T-helper 1 cell treated with Interleukin-12 subunit alpha and Interleukin-12 subunit beta and Interleukin-4 antibody, amounts not matched to agents 30 μg/mL and 1 μg/mL, for 36 hours (primary cell): ENCODE measurements around the gene MRPL36.
"Not testable (repeated sequence)": the region's sequence is repeated elsewhere in the genome, so short reads cannot be mapped to it uniquely, and the experiment has no call there.

ENCODE experiments used
- H3K27ac Mint-ChIP-seq: one replicate; pipeline ENCODE4 v1.8.0; 2021; ENCODE audit warnings: mild to moderate bottlenecking, mixed read lengths
- H3K27me3 Mint-ChIP-seq: one replicate; pipeline ENCODE4 v1.8.0; 2021; ENCODE audit warnings: low read depth, mixed read lengths
- H3K36me3 Mint-ChIP-seq: one replicate; pipeline ENCODE4 v1.8.0; 2021; ENCODE audit warnings: low read depth, mixed read lengths
- H3K4me1 Mint-ChIP-seq: one replicate; pipeline ENCODE4 v1.8.0; 2021; ENCODE audit warnings: low read depth, mixed read lengths
- H3K4me3 Mint-ChIP-seq: one replicate; pipeline ENCODE4 v1.8.0; 2021; ENCODE audit warnings: mild to moderate bottlenecking, moderate library complexity, mixed read lengths
- H3K9me3 Mint-ChIP-seq: one replicate; pipeline ENCODE4 v1.8.0; 2021; ENCODE audit warnings: mixed read lengths

The MRPL36 gene

DNA sequence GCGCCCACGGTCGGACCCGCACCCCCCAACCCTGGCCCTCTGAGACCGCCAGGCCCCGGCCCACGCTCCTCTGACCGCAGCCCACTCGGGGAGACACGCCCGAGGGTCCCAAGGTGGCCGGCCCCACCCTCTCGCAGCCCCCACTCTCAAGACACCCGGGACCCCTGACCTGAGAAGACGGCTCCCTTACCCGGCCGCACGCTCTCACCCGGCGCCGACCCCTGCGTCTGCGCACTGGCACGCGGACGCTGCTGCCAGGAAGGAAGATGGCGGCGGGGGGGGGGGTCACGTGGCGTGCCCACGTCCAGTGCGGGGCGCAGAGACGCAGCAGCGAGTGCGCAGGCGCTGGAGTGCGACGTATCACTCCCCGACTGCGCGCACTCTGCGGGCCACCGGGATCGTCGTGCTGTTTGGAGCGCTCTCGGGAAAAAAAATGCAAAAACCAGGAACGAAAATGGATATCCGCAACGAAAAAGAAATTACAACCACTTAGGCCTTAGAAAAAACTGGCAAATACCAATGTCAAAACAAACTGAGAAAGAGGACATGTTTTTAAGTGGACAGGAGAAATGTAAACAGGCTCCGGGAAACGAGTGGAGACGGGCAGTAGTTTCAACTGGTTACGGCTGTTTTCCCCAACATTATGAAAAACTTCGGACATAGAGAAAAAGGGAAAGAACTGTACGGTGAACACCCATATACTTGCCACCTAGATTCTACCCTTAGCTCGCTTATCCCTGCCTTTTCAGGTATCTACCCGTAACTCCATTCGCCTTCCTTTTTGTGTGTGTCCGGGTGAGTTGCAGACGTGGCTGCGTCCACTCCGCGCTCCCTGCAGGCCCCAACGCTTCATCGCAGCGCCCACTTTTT, at the start of gene MRPL36:
TSS of gene MRPL36 (minus strand) at position 236 of the 870 bp plus-strand sequence. CDS start 902 bp downstream, outside the sequence.
- Mint-ChIP-seq H3K4me3 (peak within 1 kb of the TSS; percentile 98), H3K9me3 (no peaks in the 10 kb centered on the region), H3K27ac (peak within 1 kb of the TSS; percentile 99), H3K27me3 (no peaks in the 10 kb centered on the region), H3K4me1 (peaks cover 37% of the 10 kb centered on the region), H3K36me3 (peaks cover 49% of the 10 kb centered on the region)

DNA sequence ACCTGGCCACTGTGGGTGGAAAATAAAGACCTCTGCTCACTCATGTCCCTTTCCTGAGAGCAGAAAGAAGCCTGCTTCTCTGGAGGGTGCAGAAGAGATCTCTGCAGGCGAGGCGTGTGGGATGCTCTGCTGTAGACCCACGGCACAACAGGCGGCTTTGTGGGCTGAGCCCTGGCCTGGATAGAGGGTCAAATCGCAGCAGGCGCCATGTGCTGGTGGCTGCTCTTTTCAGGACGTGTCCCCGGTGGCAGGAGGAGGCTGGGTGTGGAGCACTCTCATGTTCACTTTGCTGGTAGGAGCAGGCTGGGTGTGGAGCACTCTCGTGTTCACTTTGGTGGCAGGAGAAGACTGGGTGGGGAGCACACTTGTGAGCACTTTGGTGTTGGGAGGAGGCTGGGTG, 48.0 kb upstream of the MRPL36 start:
- H3K27ac Mint-ChIP-seq: no peak overlapping the region
- H3K4me3 Mint-ChIP-seq: no peak overlapping the region
- H3K9me3 Mint-ChIP-seq: no peaks in the 10 kb centered on the region
- no peaks in the 10 kb centered on the region for H3K4me1 Mint-ChIP-seq
- H3K27me3 Mint-ChIP-seq: peaks cover 33% of the 10 kb centered on the region
- H3K36me3 Mint-ChIP-seq: no peaks in the 10 kb centered on the region

DNA sequence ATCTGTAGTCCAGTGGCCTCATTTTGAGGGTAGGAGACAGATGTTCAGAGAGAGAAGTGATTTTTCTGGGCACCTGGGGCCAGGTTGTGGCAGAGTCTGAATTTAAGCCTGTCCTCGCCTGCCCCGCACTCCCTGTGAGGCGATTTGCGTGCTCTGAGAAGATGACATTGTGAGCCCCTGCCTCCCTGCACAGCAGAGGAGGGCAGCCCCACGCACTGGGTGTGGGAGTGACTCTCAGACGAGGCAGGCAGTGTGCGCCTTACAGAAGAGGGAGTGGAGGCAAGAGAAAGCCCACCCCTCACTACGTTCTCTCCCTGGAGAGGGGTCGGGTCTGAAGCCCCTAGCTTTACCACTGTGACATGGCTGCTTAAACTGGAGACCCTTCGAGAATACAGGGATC, 47.4 kb upstream of the MRPL36 start:
- H3K4me1 Mint-ChIP-seq: no peaks in the 10 kb centered on the region
- H3K36me3 Mint-ChIP-seq: no peaks in the 10 kb centered on the region
- H3K27ac Mint-ChIP-seq: no peak overlapping the region
- no peaks in the 10 kb centered on the region for H3K9me3 Mint-ChIP-seq
- no peak overlapping the region for H3K4me3 Mint-ChIP-seq
- H3K27me3 Mint-ChIP-seq: peaks cover 30% of the 10 kb centered on the region

- Mint-ChIP-seq H3K4me1 (no peaks in the 10 kb centered on the region), H3K27ac (no peak overlapping the region), H3K27me3 (peaks cover 26% of the 10 kb centered on the region), H3K9me3 (no peaks in the 10 kb centered on the region), H3K4me3 (no peak overlapping the region), H3K36me3 (no peaks in the 10 kb centered on the region)
These were observed 46.9 kb upstream of the MRPL36 start for GRCh38 chr5:1846583-1846982.

DNA sequence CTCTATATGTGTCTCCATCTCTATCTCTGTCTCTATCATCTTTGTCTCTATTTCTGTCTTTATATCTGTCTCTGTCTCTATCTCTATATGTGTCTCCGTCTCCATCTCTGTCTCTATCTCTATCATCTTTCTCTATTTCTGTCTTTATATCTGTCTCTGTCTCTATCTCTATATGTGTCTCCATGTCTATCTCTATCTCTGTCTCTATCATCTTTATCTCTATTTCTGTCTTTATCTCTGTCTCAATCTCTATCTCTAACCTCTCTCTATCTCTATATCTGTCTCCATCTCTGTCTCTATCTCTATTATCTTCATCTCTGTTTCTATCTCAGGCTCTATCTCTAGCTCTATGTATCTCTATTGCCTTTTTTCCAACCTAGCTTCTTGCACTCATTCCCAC, 46.1 kb upstream of the MRPL36 start:
- Mint-ChIP-seq H3K4me1 (no peaks in the 10 kb centered on the region), H3K4me3 (no peak overlapping the region), H3K36me3 (no peaks in the 10 kb centered on the region), H3K27ac (no peak overlapping the region), H3K27me3 (peaks cover 23% of the 10 kb centered on the region), H3K9me3 (no peaks in the 10 kb centered on the region)

DNA sequence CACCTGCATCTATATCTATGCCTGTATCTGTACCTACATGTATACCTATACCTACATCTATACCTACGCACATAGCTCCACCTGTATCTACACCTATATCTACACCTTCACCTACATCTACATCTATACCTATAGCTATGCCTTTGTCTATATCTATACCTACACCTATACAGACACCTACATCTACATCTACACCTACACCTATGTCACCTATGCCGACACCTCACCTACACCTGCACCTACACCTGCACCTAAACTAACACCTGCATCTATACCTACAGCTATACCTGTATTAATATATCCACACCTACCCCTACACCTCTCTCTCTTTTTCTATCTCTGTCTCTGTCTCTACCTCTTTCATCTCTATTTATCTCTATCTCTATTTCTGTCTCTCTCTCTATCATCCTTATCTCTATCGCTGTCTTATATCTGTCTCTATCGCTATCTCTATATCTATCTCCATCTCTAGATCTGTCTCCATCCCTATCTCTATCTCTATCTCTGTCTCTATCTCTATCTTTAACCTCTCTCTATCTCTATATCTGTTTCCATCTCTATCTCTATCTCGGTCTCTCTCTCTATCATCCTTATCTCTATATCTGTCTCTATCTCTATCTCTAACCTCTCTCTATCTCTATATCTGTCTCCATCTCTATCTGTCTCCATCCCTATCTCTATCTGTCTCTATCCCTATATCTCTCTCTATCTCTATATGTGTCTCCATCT, 45.2 kb upstream of the MRPL36 start:
- Mint-ChIP-seq H3K27ac (no peak overlapping the region), H3K9me3 (no peaks in the 10 kb centered on the region), H3K27me3 (peaks cover 20% of the 10 kb centered on the region), H3K4me3 (no peak overlapping the region), H3K4me1 (no peaks in the 10 kb centered on the region), H3K36me3 (no peaks in the 10 kb centered on the region)

GRCh38 chr5:1843761-1844160, 44.1 kb upstream of the MRPL36 start:
- H3K27ac Mint-ChIP-seq, H3K4me3 Mint-ChIP-seq, H3K9me3 Mint-ChIP-seq, H3K4me1 Mint-ChIP-seq, H3K36me3 Mint-ChIP-seq: not testable (repeated sequence)
- peaks cover 10% of the 10 kb centered on the region for H3K27me3 Mint-ChIP-seq

GRCh38 chr5:1842004-1842819, 42.6 kb upstream of the MRPL36 start:
- no peak overlapping the region for H3K4me3 Mint-ChIP-seq
- no peak overlapping the region for H3K27ac Mint-ChIP-seq
- H3K4me1 Mint-ChIP-seq: no peaks in the 10 kb centered on the region
- H3K9me3 Mint-ChIP-seq: no peaks in the 10 kb centered on the region
- H3K27me3 Mint-ChIP-seq: peaks cover 5% of the 10 kb centered on the region
- no peaks in the 10 kb centered on the region for H3K36me3 Mint-ChIP-seq

DNA sequence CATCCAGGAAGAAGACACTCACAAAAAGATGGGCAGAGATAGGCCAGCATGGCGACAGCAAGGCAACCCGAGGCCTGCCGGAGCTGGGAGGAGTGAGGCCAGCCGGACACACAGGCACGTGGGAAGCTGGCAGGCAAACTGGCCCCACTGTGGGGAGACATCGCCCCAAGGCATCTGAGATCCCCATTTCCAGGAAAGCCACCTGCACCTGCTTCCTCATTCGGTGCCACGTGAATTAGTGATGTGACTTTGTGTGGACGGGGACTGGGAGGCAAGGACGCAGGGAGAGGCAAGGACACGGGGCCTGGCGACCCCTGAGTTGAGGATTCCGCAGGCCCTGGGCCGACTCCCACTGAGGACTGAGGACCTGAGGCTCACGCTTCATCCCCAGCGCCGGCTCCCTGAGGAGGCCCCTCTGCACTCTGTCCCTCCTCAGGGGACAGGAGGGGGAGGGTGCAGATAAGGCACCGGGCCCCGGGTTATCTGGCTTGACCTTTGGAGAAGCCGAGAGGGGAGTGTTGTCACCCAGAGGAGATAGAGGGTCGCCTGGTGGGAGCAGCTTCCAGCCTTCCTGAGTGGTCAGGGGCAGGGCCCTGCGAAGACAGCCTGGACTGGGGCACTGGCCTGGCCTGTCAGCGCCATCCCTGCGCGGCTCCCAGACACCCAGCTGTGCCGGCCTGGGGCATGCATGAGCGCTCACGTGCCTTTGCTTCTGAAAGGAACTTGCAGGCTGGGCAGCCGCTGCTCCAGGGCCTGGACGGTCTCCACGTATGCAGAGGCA, 41.3 kb upstream of the MRPL36 start:
- H3K27me3 Mint-ChIP-seq: peaks cover 5% of the 10 kb centered on the region
- H3K36me3 Mint-ChIP-seq: no peaks in the 10 kb centered on the region
- no peaks in the 10 kb centered on the region for H3K4me1 Mint-ChIP-seq
- no peak overlapping the region for H3K4me3 Mint-ChIP-seq
- H3K9me3 Mint-ChIP-seq: no peaks in the 10 kb centered on the region
- no peak overlapping the region for H3K27ac Mint-ChIP-seq

GRCh38 chr5:1840071-1840547, 40.5 kb upstream of the MRPL36 start:
- H3K4me3 Mint-ChIP-seq: no peak overlapping the region
- no peaks in the 10 kb centered on the region for H3K9me3 Mint-ChIP-seq
- H3K27me3 Mint-ChIP-seq: peaks cover 5% of the 10 kb centered on the region
- H3K36me3 Mint-ChIP-seq: no peaks in the 10 kb centered on the region
- no peak overlapping the region for H3K27ac Mint-ChIP-seq
- H3K4me1 Mint-ChIP-seq: no peaks in the 10 kb centered on the region

DNA sequence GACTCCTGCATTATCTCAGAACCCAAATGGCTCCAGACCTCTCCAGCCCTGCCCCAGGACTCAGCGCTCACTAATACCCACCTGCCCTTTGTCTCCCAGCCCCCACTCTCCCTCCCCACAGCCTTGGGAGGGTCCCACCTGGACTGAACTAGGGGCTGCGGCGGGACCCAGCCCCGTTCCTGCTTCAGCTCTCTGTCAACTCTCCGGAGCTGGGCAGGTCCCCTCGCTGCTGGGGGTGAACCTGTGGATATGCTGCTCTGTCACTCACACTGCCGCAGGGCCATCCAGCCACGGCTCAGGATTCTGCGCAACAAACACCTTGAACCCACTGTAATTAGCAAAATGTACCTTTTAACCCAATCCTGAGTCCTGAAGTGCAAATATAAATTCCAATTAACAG, 38.4 kb upstream of the MRPL36 start:
- Mint-ChIP-seq H3K9me3 (no peaks in the 10 kb centered on the region), H3K27me3 (peaks cover 5% of the 10 kb centered on the region)

DNA sequence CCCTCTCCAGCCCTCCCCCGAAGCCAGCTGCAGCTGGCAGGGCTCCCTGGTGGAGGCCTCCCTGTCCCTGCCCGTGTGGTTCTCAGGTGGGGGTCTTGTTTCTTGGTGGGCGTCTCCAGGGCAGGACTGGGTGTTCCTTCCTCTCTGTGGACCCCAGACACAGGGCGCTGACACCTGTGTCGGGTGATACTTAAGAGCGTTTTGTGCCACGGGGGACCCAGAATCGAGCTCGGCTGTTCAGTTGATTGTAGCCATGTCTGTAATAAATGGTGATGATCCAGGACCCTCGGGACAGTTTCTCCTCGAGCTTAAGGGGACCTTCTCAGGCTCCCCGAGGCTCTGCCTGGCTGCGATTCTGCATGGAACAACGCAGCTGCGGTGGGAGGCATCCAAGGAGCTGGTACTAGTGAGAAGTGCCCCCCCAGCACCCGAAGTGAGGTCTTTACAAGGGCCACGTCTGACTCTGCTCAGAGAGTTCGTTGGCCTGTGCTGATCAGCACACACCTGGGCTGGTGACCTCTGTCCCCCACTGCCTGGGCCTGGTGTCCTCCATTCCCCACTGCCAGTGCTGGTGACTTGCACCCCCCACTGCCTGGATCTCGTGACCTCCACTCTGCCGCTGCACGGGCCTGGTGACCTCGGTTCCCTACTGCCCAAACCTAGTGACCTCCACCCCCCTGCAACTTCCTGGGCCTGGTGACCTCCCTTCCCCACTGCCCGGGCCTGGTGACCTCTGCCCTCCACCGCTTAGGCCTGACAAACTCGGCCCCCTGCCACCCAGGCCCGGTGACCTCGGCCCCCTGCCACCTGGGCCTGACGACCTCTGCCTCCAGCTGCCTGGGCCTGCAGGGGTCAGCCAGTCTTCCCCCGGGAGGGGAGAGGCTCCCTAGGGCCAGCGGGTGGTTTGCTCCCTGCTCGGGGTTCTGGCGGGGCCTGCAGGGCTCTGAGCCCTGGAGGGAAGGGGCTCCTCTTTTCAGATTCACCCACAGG, 37.5 kb upstream of the MRPL36 start:
- H3K27ac Mint-ChIP-seq: no peak overlapping the region
- no peak overlapping the region for H3K4me3 Mint-ChIP-seq
- H3K9me3 Mint-ChIP-seq: no peaks in the 10 kb centered on the region
- H3K36me3 Mint-ChIP-seq: no peaks in the 10 kb centered on the region
- H3K27me3 Mint-ChIP-seq: peaks cover 5% of the 10 kb centered on the region
- no peaks in the 10 kb centered on the region for H3K4me1 Mint-ChIP-seq

More for the DNA sequence above, 38.4 kb upstream of the MRPL36 start:
- no peaks in the 10 kb centered on the region for H3K36me3 Mint-ChIP-seq
- H3K4me1 Mint-ChIP-seq: no peaks in the 10 kb centered on the region
- H3K4me3 Mint-ChIP-seq: no peak overlapping the region
- no peak overlapping the region for H3K27ac Mint-ChIP-seq
